Measurements from ENCODE around the gene RCBTB2.
"Not testable (repeated sequence)": the region's sequence is repeated elsewhere in the genome, so short reads cannot be mapped to it uniquely, and the experiment has no call there.

The RCBTB2 gene

DNA sequence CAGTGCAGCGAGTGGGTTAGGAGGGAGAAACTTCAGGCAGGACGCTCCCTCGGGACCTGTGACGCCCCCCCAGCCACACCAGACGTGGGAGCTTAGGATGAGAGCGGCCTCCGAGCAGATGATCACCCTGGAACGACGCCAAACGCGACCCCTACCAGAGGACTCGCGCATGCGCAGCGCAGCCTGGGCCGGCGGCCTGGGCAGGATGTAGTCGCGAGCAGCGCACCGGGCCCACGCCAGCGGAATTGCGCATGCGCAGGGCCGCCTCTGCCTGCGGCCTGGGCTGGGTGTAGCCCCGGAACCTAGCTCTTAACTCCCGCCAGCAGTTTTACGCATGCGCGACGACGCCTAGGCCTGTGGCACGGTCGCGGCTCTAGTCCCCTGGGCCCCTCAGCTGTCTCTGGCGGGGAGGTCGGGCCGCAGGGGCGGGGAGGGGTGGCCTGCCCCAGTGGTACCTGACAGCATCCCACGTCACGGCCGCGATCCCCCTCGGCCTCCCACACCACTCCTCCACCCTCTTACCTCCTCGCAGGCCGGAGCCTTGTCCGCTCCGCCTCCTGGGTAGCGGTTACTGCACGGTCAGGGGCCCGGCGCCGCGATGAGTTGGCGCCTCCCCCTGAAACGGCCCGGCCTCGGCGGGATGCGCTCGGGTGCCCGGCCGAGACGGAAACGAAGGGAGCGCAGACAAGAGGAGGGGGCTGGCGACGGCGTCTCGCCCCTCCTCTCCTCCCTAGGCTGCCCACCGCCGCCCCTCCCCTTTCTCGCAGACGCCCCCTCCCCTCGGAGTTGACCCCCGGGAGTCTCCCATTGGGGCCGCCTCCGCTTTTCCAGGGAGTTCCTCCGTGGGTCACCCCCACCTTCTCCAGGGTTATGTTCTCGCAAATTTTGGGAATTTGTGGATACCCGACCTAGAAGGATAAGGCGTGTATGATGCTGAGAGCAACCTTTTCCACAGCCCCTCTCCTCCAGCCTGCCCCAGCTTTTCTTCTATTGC, at the start of gene RCBTB2:
TSS of gene RCBTB2 (minus strand) at position 575 of the 994 bp plus-strand sequence. CDS start 11,141 bp downstream, outside the sequence.
- DNase-seq (ENCODE audit: extremely low read depth in 1 of 2, low read depth in 1 of 2): peak; percentile 98 to 99

DNA sequence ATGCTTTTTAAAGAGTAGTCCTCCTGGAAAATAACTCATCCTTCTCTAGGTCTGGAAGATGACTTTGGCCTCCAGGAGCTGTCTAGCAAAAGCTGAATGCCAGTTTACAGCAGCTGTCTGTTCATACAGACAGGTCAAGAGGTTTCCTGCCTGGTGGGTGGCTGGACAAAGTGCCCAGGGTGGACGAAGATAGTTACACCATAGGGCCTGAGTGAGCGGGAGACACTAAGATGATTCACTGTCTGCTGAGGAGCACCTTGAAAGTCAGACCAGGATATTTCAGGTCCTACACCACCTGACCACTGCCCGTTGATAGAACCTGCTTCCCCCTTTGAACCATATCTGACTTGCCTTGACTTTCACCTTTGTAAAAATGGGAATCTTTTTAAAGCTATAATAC, 49.2 kb upstream of the RCBTB2 start:
- no peak for DNase-seq (ENCODE audit: extremely low read depth in 1 of 2, low read depth in 1 of 2)

DNA sequence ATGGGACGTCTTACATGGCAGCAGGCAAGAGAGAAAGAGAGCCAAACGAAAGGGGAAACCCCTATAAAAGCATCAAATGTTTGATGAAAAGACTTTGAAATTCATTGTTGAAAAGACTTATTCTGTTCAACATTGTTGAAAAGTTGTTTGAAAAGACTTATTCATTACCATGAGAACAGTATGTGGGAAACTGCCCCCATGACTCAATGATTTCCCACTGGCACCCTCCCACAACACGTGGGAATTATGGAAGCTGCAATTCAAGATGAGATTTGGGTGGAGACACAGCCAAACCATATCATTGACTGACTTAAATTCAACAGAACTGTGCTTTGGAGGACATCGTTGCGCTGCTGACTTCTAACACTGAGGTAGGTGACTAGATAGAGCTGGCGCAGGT, 48.0 kb upstream of the RCBTB2 start:
- no peak for DNase-seq (ENCODE audit: extremely low read depth in 1 of 2, low read depth in 1 of 2)

DNA sequence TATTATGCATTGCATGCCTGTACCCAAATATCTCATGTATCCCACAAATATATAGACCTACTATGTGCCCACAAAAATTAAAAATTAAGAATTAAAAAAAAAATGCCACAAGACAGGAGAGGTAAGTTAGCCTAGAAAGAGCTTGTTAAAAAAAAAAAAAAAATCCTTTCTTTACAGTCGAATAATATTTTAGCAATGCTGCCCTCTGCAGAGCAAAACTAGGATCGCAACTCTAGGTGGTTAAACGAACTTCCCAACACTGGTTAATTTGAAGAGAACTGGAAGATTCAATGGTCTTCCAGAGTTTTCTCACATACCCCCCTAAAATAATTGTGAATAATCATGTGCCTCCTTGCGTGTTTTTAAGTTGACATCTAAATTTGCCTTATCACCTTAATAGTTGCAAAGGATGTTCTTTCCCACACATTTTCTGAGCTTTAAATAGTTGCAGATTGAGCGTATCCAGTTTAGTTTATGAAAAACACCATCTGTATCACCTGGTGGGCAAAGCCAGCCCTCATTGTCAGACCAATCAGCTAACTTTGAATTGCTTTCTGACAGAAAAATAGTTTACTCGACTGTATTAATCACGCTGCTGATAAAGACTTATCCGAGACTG, 47.4 kb upstream of the RCBTB2 start:
- DNase-seq (ENCODE audit: extremely low read depth in 1 of 2, low read depth in 1 of 2): peak in 1 of 2 donors; percentile 28

DNA sequence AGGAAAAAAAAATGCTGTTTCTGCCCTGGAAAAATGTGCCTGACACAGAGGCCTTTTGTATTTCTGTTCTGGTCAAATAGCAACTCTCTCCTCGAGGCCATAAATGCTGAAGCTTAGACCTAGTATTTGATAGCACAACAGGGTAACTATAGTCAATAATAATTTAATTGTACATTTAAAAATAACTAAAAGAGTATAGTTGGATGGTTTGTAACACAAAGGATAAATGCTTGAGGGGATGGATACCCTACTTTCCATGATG, 47.0 kb upstream of the RCBTB2 start:
- DNase-seq (ENCODE audit: extremely low read depth in 1 of 2, low read depth in 1 of 2): not testable (repeated sequence)

DNA sequence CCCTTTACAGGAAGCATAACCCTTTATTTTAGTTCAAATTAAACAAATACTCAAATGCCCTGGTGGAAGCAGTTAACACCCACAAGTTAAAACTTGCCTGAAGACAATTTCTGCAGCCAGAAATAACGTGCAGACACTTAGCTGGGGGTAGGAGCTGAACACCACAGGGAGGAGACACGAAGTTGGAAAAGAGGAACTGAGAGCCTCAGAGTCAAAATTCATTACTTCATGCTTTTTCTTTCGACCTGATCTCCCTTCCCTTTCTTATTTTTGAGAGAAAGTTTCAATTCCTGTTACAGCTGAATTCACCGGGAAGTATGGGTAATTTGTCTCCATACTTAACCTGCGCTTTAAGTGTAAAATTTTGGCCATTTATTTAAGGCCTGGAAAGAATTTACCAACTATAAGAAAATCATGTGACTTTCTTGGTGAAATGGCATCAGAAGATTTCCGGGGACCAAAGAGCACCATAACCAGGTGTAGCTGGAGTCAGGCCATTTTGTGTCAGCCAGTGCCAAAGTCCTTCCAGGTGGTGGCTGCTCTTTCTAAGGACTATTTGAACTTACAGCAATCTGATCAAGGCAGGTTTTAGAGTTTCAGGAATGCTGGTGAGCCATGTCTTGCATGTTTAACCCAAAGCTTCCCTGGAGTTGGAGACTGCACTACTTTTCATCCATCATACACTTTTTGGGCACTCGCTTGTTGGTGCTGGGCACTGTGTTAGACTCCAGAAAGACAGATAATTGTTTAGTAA, 46.5 kb upstream of the RCBTB2 start:
- DNase-seq (ENCODE audit: extremely low read depth in 1 of 2, low read depth in 1 of 2): no peak

DNA sequence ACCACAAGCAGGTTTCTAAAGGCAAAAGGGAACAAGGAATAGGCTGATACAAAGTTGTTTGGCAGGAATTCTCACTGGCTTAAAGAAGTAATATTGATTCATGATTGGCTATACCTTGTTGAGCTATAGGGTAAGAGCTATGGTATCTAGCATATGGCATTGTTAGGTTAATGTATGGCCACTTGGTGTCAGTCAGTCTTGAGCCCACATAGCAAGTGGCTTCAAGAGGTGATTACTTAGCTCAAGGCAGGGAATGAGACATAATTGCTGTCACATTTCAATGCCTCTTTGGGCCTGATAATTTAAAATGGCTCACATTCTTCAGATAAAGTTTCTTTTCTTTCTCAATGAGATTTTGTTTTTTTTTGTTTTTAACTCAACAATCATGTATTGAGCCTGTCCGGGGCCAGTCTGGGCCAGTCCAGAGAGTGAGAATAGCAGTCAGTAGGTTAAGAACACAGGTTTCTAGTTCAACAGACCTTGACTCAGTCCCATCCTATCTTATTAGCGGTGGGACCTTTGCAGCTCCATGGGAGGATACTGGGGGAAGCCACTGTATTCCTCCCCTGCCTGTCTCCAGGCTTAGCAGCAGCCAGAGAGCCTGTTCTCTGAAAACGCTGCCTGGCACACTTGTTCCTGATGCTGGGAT, 45.8 kb upstream of the RCBTB2 start:
- no peak for DNase-seq (ENCODE audit: extremely low read depth in 1 of 2, low read depth in 1 of 2)

DNA sequence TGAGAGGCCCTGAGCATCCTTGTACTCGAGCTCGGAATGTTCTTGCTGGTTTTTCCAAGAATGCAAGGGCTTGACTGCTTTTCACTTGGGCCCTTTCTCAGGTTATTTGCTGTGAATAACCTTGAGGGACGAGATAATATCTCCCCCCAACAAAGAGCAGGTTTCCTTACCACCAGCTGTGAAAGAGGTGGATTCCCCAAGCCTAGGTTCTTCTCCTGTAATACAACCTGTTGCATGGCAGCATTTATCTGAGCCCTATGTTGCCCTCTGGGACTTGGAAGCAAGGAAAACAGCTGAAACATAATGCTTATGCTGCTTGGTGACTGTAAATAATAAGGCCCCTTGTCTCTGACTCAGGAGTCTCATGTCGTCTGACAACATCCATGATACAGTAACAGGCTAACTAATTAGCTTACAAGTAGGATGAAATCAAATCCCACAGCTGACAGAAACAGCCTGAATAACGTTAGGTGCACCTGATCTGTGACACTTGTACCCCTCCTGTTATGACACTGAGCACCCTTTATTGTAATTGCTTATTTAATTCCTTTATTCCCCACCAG, 43.6 kb upstream of the RCBTB2 start:
- no peak for DNase-seq (ENCODE audit: extremely low read depth in 1 of 2, low read depth in 1 of 2)

DNA sequence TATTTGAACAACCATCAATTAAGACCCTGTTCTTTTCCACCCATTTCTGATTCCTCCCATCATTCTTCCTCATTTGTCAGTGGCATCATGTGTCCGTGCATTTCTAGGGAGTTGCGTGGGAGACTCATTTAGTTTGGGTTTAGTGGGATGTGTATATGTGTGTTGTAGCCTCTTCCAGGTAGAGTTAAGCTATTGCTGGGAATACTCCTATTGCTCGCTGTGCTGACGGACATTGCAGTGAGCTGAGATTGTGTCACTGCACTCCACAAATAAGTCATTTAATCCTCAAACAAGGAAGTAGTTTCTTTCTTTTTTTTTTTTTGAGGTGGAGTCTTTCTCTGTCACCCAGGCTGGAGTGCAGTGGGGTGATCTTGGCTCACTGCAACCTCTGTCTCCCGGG, 42.2 kb upstream of the RCBTB2 start:
- no peak for DNase-seq (ENCODE audit: extremely low read depth in 1 of 2, low read depth in 1 of 2)

DNA sequence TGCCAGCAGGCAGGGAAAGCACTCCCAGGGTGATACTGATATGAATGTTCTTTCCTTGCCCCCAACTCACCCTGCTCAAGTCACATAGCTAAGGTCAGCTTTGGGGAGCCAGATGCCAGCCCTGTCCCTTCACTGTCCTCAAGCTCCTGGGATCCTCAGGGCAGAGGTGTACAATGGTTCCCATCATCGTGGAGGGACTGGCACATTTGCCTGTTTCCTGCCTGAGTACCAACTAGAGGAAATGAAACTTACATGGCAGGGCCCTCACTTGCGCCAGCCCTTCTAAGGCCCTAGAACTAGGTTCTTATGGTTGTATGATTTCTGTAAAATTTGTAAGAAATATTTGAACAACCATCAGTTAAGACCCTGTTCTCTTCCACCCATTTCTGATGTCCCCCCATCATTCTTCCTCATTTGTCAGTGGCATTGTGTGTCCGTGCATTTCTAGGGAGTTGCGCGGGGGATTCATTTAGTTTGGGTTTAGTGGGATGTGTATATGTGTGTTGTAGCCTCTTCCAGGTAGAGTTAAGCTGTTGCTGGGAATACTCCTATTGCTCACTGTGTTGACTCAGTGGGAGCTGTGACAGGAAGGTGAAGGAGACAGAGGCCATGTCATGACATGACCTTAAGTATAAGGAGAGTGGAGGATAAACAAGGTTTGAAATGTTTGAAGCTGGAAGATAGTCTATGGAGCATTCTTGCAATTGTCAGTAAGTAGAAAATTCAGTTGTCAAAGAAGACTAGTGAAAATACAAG, 41.3 kb upstream of the RCBTB2 start:
- no peak for DNase-seq (ENCODE audit: extremely low read depth in 1 of 2, low read depth in 1 of 2)

DNA sequence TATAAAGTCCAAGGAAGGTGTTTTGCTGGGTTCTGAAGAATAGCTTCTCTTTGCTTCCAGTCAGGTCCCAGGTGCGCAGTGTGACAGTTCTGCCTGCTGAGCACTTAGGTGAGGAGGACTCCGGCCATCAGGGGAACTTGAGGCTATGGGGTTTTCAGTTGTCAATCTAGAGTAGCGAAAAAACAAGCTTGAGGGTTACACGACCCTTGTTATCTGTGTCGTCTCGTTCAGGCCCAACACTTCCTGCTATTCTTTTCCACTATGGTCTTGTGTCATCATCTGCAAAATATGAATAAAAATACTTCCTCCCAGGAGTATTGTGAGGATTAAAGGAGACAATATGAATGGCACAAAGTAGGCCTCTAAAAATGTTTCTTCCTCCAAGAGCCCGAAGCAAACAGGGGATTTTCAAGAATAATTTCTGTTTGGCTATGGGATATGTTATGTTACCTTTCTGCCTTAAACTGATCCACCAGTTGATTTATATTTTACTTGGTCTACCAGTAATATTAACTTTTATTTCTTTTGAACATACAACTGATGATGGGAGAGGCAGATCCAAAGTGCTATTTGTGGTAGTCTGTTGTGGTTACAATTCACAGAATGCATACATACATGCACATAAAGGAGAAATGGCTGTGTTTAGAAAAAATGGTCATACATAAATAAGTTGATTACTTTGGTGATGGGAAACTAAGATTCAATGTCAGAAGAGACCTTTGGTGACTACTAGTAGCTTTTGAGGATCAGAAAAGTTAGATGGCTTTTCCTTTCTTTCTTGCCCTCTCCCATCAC, 40.5 kb upstream of the RCBTB2 start:
- DNase-seq (ENCODE audit: extremely low read depth in 1 of 2, low read depth in 1 of 2): no peak

DNA sequence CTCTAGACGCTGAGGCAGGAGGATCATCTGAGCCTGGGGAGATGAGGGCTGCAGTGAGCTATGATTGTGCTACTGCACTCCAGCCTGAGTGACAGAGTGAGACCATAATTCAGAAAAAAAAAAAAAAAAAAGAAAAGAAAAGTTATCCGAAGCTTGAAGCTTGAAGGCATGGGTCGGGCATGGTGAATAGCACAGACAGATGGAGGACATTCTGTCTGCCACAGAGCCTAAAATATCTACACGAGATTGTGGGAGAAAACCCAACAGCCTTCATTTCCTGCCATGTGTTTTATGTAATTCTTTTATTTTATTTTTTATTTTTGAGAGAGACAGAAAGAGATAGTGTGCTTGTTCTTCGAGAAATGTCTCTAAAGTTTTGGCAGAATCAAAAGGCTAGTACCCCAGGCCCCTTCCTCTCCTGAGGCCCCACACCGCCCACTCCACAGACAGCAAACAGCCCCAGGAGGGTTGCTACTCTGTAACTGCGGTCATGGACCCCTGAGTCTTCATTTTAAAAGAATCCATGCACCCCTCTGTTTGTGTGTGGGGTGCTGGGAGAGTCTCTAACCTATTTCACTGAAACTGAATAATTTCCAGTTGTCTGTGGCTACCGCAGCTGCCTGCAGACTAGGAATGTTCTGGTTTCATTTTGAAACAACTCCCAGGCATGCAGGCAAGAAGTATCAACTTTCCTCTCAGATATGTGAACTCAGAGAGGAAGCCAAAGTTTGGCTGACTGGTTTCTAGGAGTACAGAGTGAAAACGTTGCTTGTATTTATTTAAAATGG, 38.4 kb upstream of the RCBTB2 start:
- no peak for DNase-seq (ENCODE audit: extremely low read depth in 1 of 2, low read depth in 1 of 2)

DNA sequence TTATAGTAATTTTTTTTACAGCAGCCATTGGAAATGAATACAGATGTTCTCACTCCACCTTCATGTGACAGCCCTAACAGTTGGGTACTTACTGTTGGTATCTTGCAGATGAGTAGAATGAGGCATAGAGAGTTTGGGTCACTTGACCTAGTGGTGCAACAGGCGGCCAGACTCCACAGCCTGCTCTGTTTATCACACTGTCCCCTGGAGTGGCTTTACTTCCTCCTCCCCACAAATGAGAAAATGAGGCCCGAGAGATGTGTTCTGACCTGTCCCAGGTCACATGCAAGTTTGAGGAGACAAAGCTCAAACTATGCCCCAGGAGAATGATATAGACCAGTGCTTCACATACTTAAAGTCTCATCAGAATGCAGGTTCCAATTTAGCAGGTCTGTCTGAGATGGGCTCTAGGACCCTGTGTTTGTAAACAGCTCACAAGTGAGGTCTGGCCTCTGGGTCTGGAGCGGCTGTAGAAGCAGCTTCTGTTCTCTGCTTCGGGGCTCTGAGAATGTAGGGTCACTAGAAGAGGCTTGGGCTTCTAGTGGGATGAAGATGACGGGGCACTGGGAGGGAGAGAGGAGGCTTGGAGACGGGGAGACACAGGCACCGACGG, 37.4 kb upstream of the RCBTB2 start:
- DNase-seq (ENCODE audit: extremely low read depth in 1 of 2, low read depth in 1 of 2): no peak

DNA sequence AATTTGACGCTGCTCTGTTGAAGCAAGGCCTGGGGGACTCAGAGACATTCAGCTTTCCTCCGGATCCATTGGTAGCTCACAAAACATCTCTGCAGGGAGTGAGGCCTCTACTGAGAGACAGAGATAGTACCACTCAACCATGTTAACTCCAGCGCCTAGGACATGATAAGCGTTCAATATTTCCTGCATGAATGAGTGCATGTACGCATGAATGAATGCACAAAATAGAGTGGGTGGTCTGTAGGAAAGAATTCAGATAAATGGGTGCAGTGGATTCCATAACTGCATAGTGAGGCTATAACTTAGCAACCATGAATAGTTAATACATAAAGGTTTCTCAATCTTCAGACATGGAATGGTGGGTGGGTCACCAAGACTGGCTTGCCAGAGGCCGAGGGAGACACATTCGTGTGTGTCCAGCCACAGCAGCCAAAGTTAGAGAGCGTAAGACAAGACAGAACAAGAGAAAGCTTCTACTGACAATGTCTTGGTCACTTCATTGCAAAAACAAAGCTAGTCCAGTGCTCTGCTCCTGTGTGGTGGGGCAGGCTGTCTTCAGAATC, 36.3 kb upstream of the RCBTB2 start:
- DNase-seq (ENCODE audit: extremely low read depth in 1 of 2, low read depth in 1 of 2): no peak

DNA sequence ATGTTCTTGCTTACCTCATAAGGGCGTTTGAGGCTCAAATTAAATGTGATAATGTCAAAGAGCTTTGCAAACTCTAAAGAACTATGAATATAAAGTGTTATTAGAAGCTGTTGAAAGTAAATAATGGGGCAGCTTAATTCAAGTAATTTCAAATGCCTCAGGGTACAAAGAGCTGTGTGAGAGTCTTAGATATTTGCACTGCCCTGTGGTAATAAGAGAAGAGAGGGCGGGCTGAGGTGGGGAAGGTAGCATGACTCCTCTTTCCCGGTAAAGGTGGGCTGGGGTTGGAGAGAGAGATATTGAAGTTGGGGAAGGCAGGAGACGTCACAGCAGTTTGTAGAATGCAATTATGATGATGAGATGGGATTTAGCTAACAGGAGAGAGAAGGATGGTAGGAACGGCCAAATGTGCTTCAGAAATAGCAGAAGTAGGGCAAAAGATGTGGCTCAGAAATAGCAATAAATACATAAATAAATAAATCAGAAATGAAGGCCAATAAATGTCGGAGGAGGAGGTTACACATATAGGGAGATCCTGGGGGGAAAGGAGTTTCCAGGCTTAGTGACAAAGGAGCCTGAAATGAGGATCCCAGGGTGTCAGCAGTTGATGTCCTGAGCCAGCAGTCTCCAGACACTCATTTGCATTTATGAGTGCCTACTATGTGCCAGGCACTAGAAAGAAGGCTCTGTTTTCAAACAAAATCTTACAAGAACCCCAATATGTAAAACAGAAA, 35.7 kb upstream of the RCBTB2 start:
- DNase-seq (ENCODE audit: extremely low read depth in 1 of 2, low read depth in 1 of 2): no peak

DNA sequence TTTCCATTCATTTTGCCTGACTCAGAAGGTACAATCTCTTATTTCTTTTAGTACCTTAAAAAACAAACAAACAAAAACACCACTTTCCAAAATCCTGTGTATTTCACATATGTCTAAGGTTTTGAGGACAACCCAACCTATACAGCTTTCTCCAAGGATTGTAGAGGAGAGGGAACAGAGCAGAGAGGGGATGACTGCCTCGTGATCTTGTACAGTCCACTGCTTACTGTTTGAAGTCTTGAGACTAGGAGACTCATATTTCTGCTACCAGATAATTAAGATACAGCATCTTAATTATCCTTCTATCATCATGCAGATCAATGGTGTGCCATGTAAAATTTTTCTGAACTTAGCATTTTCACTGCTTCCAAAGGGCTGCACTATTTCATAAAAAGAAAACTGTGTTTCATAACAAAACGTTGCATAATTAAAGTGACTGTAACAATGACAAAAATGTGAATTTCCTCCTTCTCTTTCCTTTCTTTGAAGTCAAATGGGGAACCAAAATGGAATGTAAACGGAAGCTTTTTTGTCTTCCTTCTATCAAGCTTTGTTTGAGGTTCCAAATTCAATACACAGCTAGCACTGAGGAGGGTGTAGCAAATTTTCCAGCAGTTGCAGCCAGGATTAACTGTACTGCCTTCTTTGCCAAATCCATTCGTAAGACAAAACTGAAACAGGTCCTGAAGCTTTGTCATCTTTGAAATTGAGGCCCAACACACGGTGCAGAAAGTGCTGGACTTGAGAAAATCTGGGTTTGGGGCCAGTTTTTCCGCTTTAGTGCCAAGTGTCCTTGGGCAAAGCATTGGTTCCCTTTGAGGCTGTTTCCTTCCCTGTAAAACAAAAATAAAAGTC, 34.9 kb upstream of the RCBTB2 start:
- no peak for DNase-seq (ENCODE audit: extremely low read depth in 1 of 2, low read depth in 1 of 2)

Data from stimulated activated CD8-positive, alpha-beta memory T cell treated with anti-CD3 and anti-CD28 coated beads, Interleukin-7, amount 100 ng/mL, for 48 hours (primary cell).